ENCODE measurements around the gene OSBPL1A.

Gene OSBPL1A

DNA sequence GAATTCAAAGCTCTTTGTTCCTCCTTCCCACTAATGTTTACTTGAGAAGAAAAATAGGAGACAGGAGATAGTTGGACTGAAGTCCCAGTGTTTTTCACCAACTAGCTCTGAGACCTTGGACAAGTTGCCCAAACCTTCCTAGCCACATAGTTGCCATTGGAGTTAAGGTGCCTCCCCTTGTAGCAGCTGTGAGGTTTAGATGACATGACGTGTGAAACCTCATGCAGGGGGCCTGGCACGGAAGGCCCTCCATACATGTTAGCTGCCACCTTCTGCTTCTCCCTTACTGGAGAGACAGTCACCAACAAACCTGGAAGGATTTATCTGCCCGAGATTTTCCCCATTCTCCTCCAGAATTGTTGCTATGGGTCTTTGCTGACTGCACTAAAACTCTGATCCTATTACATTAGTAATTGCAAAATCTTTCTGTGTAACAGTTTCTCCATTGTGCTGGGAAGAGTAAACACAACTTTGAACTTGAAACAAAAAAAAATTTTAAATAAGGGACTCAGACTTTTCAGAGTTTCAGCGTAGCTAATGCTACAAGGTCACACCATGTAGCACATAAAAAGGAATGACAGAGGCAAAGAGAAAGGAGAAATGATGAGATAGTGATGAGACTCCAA lies 282.6 kb downstream of the OSBPL1A start:
- no peak for DNase-seq

- no peak for DNase-seq
These were observed 284.6 kb downstream of the OSBPL1A start for GRCh38 chr18:24112874-24113615.

- DNase-seq = no peak
These were observed 285.2 kb downstream of the OSBPL1A start for GRCh38 chr18:24112464-24112863.

All from retina (tissue), 1 donor.